VCaP (cell line): ENCODE measurements around the gene TESPA1.

Source experiments
- H3K27ac ChIP-seq: fragments of 450-650 bp; 2 replicates; pipeline ENCODE4 v1.5.1; 2017
- TF ChIP-seq, protein P1 (sequence below): fragments of 450-650 bp; conservative IDR thresholded peaks from 2 replicates; pipeline ENCODE4 v1.5.1; 2017; ENCODE audit warnings: mild to moderate bottlenecking, moderate library complexity

TESPA1 gene

DNA sequence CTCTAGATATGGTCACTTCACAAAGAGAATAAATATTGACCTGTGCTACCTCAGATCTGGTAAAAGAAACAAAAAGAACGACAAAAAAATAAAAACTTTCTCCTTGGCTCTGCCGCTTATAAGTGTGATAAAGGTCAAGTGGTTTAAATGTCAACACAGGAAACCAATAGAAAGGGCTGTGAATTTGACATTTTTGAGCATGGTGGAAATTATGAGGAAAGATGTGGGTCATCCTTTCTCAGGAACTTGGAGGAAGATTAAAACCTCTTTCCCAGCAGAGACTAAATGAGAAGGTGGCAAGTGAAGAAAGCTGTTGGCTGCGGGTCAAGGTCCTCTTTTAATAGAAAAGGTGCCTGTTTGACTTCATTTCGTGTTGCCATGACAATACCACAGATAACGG lies 28.2 kb downstream of the TESPA1 start:
- H3K27ac ChIP-seq, result peak overlapping the region; percentile 40; the same call in 1 of the 2 replicates
- TF ChIP-seq, protein P1, sequence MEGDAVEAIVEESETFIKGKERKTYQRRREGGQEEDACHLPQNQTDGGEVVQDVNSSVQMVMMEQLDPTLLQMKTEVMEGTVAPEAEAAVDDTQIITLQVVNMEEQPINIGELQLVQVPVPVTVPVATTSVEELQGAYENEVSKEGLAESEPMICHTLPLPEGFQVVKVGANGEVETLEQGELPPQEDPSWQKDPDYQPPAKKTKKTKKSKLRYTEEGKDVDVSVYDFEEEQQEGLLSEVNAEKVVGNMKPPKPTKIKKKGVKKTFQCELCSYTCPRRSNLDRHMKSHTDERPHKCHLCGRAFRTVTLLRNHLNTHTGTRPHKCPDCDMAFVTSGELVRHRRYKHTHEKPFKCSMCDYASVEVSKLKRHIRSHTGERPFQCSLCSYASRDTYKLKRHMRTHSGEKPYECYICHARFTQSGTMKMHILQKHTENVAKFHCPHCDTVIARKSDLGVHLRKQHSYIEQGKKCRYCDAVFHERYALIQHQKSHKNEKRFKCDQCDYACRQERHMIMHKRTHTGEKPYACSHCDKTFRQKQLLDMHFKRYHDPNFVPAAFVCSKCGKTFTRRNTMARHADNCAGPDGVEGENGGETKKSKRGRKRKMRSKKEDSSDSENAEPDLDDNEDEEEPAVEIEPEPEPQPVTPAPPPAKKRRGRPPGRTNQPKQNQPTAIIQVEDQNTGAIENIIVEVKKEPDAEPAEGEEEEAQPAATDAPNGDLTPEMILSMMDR, result no peak

DNA sequence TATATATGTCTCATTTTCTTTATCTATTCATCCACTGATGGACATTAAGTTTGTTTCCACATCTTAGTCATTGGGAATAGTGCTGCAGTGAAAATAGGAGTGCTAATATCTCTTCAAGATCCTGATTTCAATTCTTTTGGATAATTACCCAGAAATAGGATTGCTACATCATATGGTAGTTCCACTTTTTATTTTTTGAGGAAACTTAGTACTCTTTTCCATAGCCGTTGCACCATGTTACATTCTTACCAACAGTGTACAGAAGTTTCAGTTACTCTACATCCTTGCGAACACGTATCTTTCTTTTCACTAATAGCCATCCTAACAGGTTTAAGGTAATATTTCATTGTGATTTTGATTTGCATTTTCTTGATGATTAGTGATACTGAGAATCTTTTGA lies 29.8 kb downstream of the TESPA1 start:
- no peak overlapping the region for H3K27ac ChIP-seq
- TF ChIP-seq, protein P1, result no peak

DNA sequence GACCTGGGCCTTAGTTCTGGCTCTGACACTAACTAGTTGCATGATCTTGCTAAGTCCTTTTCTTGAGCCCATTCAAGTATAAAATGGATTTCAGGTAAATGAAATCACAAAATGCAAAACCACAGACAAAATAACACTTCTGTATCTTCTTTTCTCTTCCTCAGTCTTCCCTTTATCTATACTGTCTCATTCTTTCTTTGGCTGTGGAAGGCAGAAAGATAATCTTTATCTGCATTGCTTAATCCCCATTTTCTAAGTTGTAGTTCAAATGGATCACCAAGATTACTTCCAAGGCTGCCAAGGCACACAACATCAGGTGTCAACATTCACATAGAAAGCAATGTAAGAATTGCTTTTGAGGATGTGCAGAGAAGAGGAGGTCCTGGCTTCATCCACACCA lies 30.3 kb downstream of the TESPA1 start:
- H3K27ac ChIP-seq, result peak overlapping the region; percentile 55; the same call in 1 of the 2 replicates
- TF ChIP-seq, protein P1, result no peak

DNA sequence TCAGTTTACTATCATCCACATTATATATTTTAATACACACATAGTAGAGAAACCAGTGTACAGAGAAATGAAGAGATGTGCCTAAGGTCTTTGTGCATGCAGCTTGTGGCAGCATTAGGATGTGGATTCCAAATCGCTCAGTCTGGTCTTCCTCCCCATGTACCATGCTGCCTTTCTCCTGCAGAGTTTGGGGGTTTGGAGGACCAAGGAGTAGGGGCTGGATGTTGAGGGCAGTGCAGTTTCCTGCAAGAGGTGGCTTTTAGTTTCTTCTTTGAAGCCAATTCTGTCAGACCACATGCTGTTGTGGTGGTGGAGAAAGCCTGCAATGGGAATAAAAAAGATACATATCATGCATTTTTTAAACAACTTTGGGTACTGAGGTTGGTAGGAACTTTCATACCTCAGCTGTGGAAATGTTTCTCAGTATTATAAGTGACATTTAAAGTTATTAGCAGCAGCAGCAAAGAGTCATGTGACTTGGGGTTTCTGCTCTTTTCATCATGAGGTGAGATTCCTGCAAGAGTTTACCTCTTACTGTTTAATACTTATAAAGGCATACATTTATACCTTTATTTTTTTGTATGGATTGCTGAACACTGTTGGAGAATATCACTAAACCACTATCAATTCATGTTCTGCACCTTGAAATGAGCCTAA lies 34.4 kb downstream of the TESPA1 start:
- TF ChIP-seq, protein P1, result no peak
- H3K27ac ChIP-seq, result peak overlapping the region; percentile 51

DNA sequence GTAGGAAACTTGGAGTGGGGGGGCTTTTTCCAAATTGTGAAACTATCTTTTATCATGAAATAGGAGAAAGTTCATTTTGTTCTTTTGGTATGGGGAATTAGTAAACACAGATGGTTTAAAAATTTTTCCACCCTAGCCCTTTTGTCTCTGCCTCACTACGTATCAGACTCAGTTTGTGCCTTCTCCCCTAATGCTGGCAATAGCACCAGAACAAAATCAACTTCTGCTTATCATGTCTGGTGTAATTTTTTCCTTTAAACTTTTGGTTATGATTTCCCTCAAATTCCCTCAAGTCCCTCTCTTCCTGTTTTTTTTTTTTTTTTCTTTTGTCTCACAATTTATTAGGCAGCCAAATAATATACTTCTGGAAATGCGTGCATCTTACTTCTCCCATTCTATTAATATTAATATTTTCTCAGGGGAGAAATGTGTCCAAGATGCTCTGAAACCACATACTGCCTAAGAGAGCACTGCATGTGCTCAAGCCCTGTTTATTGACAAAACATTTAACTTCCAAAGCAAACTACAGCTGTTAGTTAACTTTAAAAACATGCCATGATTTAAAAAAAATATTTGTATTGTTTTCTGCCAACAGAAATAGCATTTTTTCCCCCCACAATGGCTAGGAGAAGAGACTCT lies 35.4 kb downstream of the TESPA1 start:
- TF ChIP-seq, protein P1, result no peak
- H3K27ac ChIP-seq, result peak overlapping the region; percentile 51

DNA sequence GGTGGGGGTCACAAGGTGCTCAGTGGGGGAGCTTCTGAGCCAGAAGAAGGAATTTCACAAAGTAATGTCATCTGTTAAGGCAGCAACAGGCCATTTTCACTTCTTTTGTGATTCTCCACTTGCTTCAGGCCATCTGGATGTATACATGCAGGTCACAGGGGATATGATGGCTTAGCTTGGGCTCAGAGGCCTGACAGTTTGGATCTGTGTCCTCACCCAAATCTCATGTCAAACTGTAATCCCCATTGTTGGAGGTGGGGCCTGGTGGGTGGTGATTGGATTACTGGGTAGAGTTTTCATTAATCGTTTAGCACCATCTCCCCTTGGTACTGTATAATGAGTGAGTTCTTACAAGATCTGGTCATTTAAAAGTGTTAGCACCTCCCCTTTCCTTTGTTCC lies 36.4 kb downstream of the TESPA1 start:
- peak overlapping the region; percentile 51 for H3K27ac ChIP-seq
- TF ChIP-seq, protein P1, result no peak

DNA sequence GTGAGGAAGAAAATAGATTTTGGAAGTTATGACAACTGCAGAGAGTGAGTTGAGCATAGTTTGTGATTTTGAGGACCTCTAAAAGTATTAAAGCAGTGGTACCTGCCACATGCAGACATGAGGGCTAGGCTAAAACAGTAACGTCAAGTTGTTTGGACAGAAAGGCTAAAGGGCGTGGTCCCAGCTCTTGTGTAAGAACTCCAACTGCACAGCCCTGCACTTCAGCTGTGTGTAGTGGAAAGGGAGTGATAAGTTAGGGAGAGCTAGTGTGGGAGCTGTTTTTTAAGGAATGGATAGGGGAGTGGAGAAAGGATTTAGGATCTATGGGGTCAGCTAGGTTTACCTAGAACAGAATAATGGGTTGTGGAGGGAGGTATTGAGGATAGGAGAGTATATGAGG lies 39.5 kb downstream of the TESPA1 start:
- peak overlapping the region; percentile 49 for H3K27ac ChIP-seq
- TF ChIP-seq, protein P1, result no peak

DNA sequence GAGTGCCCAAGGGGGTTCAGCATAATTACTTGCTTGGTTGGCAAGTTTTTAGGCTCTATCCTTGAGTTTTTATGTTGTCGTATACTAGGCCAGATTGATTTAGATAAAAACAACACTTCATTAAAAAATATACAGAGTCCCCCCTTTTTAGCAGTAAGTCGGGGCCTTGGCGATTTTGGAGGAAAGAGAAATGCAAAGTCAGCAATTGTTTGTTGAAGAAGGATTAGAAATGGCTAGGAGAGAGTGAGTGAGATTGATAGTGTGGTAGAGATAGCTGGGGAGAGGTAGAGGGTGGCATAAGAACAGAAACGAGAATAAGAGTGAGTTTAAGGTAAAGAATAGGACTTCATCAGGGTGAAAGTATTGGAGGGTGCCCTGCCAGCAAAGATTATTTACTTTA lies 41.3 kb downstream of the TESPA1 start:
- peak overlapping the region; percentile 32 for H3K27ac ChIP-seq
